Measurements from ENCODE around the gene ATP5F1B. TPM values are rescaled to one million over a fixed set of nuclear protein-coding genes. Genes with fewer than 3 reads are reported as not detected.

Gene ATP5F1B
- total and polyA plus RNA-seq, 2 of the 13 experiments (the other 11 are each of a cell fraction or from before 2014, with no cell fraction given): 1,051 to 1,180 TPM

GRCh38 chr12:56630180-56630632 lies 15.6 kb downstream of the ATP5F1B start, which contains the start of gene BAZ2A (continued):
- no peak for TF ChIP-seq ARID2 (CRISPR knock-in tag; IDR thresholded peaks at IDR 0.05; ENCODE audit: borderline replicate concordance)
- TF ChIP-seq NFKB2 (CRISPR knock-in tag; IDR thresholded peaks at IDR 0.05; ENCODE audit: borderline replicate concordance): no peak; the same call in 1 of the 2 replicates
- no peak for TF ChIP-seq BRF2 (CRISPR knock-in tag; IDR thresholded peaks at IDR 0.05)
- TF ChIP-seq ZNF567 (CRISPR knock-in tag; IDR thresholded peaks at IDR 0.05; ENCODE audit: borderline replicate concordance): no peak
- peak; percentile 91 for TF ChIP-seq POGZ (CRISPR knock-in tag; IDR thresholded peaks at IDR 0.05)
- TF ChIP-seq ZBTB8A (CRISPR knock-in tag; IDR thresholded peaks at IDR 0.05; ENCODE audit: borderline replicate concordance, low read depth): no peak
- TF ChIP-seq, protein P1, sequence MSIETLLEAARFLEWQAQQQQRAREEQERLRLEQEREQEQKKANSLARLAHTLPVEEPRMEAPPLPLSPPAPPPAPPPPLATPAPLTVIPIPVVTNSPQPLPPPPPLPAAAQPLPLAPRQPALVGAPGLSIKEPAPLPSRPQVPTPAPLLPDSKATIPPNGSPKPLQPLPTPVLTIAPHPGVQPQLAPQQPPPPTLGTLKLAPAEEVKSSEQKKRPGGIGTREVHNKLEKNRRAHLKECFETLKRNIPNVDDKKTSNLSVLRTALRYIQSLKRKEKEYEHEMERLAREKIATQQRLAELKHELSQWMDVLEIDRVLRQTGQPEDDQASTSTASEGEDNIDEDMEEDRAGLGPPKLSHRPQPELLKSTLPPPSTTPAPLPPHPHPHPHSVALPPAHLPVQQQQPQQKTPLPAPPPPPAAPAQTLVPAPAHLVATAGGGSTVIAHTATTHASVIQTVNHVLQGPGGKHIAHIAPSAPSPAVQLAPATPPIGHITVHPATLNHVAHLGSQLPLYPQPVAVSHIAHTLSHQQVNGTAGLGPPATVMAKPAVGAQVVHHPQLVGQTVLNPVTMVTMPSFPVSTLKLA (IDR thresholded peaks at IDR 0.05): 0 out of 2 replicates have a peak, but pooled peaks have one; percentile 17
- no peak for TF ChIP-seq CERS6 (CRISPR knock-in tag; IDR thresholded peaks at IDR 0.05)
- TF ChIP-seq KDM4B (CRISPR knock-in tag; IDR thresholded peaks at IDR 0.05): peak; percentile 95; the same call in 1 of the 2 replicates
- peak; percentile 80; the same call in 1 of the 2 replicates for TF ChIP-seq AKAP8 (CRISPR knock-in tag; IDR thresholded peaks at IDR 0.05)
- no peak for TF ChIP-seq MATR3 (CRISPR knock-in tag; IDR thresholded peaks at IDR 0.05)
- TF ChIP-seq RFXANK (CRISPR knock-in tag; IDR thresholded peaks at IDR 0.05): 0 out of 2 replicates have a peak, but pooled peaks have one; percentile 43
- TF ChIP-seq HNRNPK (IDR thresholded peaks at IDR 0.05; ENCODE audit: low read depth, low read length, poor library complexity, severe bottlenecking): peak; percentile 90
- TF ChIP-seq ZNF180 (CRISPR knock-in tag; IDR thresholded peaks at IDR 0.05; ENCODE audit: borderline replicate concordance, low read depth): no peak
- no peak for TF ChIP-seq MEIS1 (CRISPR knock-in tag; IDR thresholded peaks at IDR 0.05; ENCODE audit: borderline replicate concordance)
- TF ChIP-seq MYNN (CRISPR knock-in tag; IDR thresholded peaks at IDR 0.05; ENCODE audit: low read depth): no peak
- no peak for TF ChIP-seq PRMT3 (CRISPR knock-in tag; IDR thresholded peaks at IDR 0.05; ENCODE audit: borderline replicate concordance, low read depth)
- TF ChIP-seq NFIC (IDR thresholded peaks at IDR 0.05; ENCODE audit: low read length): no peak
- TF ChIP-seq ZNF569 (CRISPR knock-in tag; IDR thresholded peaks at IDR 0.05; ENCODE audit: borderline replicate concordance): no peak
- TF ChIP-seq ZNF713 (CRISPR knock-in tag; IDR thresholded peaks at IDR 0.05): no peak
- TF ChIP-seq REST (IDR thresholded peaks at IDR 0.05; ENCODE audit: borderline replicate concordance in 1 of 2, low read depth in 1 of 2, low read length in 2 of 2): peak in 1 of 2 experiments; percentile 43; a peak in 1 of 4 replicates
- no peak for TF ChIP-seq ZFP62 (CRISPR knock-in tag; IDR thresholded peaks at IDR 0.05)
- no peak; the same call in 1 of the 2 replicates for TF ChIP-seq ZSCAN21 (CRISPR knock-in tag; IDR thresholded peaks at IDR 0.05; ENCODE audit: borderline replicate concordance)
- no peak for TF ChIP-seq RFX5 (IDR thresholded peaks at IDR 0.05; ENCODE audit: low read depth, low read length)

Measured in HepG2 (cell line).